H1 (cell line): ENCODE measurements around the gene SCN4A. TPM values are rescaled to one million over a fixed set of nuclear protein-coding genes. Genes with fewer than 3 reads are reported as not detected.

Experiments
- CTCF ChIA-PET: fragments of 300-600 bp; sonication (Branson Sonifier 250); formaldehyde crosslinking; loops from one replicate; lab custom pipeline; 2021; ENCODE audit not compliant: partially characterized antibody; lab: Charles Lee
- POLR2A ChIA-PET: fragments of 300-600 bp; sonication (Branson Sonifier 250); formaldehyde crosslinking; loops from one replicate; lab custom pipeline; 2021; ENCODE audit warnings: inconsistent platforms; ENCODE audit not compliant: partially characterized antibody; lab: Charles Lee
- DNase-seq, 2 experiments: peaks; one replicate each; pipeline versions ENCODE4 v3.0.0 to v3.0.0-alpha.2; 2010 to 2022; ENCODE audit warnings: low spot score in 2 of 2, low read depth in 1 of 2, mixed read lengths in 1 of 2
- FAIRE-seq: peaks from 2 replicates; lab custom pipeline; 2011; peaks lifted over from hg19 to GRCh38; lab: Jason Lieb, UNC
- H2AFZ ChIP-seq: 2 replicates; pipeline ENCODE4 v1.8.1; 2012; ENCODE audit warnings: low read length, inconsistent platforms
- H2AK5ac ChIP-seq: 2 replicates; pipeline ENCODE4 v1.6.1; 2013; ENCODE audit warnings: low read depth, low read length
- H2BK120ac ChIP-seq: replicated peaks from 2 replicates; pipeline ENCODE3; 2013; ENCODE audit warnings: low read depth, low read length, inconsistent platforms
- H2BK12ac ChIP-seq: 2 replicates; pipeline ENCODE4 v1.6.1; 2013; ENCODE audit warnings: low read depth, low read length
- H2BK15ac ChIP-seq: 2 replicates; pipeline ENCODE4 v1.6.1; 2013; ENCODE audit warnings: low read length
- H2BK20ac ChIP-seq: 2 replicates; pipeline ENCODE4 v1.6.1; 2013; ENCODE audit warnings: low read length
- H2BK5ac ChIP-seq: 2 replicates; pipeline ENCODE4 v1.6.1; 2013; ENCODE audit warnings: low read depth, low read length
- H3K14ac ChIP-seq: 2 replicates; pipeline ENCODE4 v1.6.1; 2013; ENCODE audit warnings: inconsistent platforms; ENCODE audit not compliant: insufficient read length
- H3K18ac ChIP-seq: 2 replicates; pipeline ENCODE4 v1.6.1; 2013; ENCODE audit warnings: low read length; ENCODE audit errors: extremely low read depth
- H3K23ac ChIP-seq: 2 replicates; pipeline ENCODE4 v1.6.1; 2013; ENCODE audit warnings: inconsistent platforms; ENCODE audit not compliant: insufficient read length
- H3K23me2 ChIP-seq: 2 replicates; pipeline ENCODE4 v1.6.1; 2013; ENCODE audit warnings: low read depth, low read length
- H3K27ac ChIP-seq: 2 replicates; pipeline ENCODE4 v1.6.1; 2011; ENCODE audit warnings: low read depth, low read length, inconsistent platforms
- H3K27me3 ChIP-seq, 4 experiments: replicated peaks in 1 of 4; 1 replicate in 1 of 4; 2 replicates in 3 of 4; pipeline versions ENCODE4 v1.6.1 to v1.8.1; 2011 to 2013; ENCODE audit warnings: low read length in 3 of 4, mild to moderate bottlenecking in 3 of 4, inconsistent platforms in 2 of 4, mixed read lengths in 2 of 4, moderate library complexity in 1 of 4; ENCODE audit not compliant: control insufficient read depth in 3 of 4, insufficient read depth in 3 of 4; ENCODE audit errors: extremely low read depth in 1 of 4
- H3K36me3 ChIP-seq, 4 experiments: 2 replicates each; pipeline versions ENCODE4 v1.6.1 to v1.8.1; 2011 to 2013; ENCODE audit warnings: mild to moderate bottlenecking in 4 of 4, low read length in 3 of 4, moderate library complexity in 2 of 4, control low read depth in 1 of 4, inconsistent platforms in 1 of 4; ENCODE audit not compliant: insufficient read depth in 4 of 4, control insufficient read depth in 2 of 4
- H3K4ac ChIP-seq: replicated peaks from 2 replicates; pipeline ENCODE3; 2013; ENCODE audit warnings: low read length, low read depth, mixed read lengths, inconsistent platforms; ENCODE audit not compliant: insufficient read length
- H3K4me1 ChIP-seq, 4 experiments: replicated peaks in 1 of 4; 1 replicate in 1 of 4; 2 replicates in 3 of 4; pipeline versions ENCODE4 v1.6.1 to v1.8.1; 2011 to 2013; ENCODE audit warnings: low read length in 3 of 4, inconsistent platforms in 2 of 4, mixed read lengths in 1 of 4; ENCODE audit not compliant: insufficient read depth in 4 of 4, control insufficient read depth in 3 of 4
- H3K4me2 ChIP-seq, 2 experiments: 2 replicates each; pipeline versions ENCODE4 v1.6.1 to v1.8.1; 2011 to 2013; ENCODE audit warnings: low read depth in 2 of 2, low read length in 2 of 2, control low read depth in 1 of 2, inconsistent platforms in 1 of 2, mild to moderate bottlenecking in 1 of 2; ENCODE audit not compliant: insufficient read depth in 1 of 2
- H3K4me3 ChIP-seq, 4 experiments: fragments of 200-600, 300-600 bp in 1 of 4; sonication (generic), shearing (Covaris generic), sonication (Bioruptor Twin) in 1 of 4; 2 replicates each; pipeline versions ENCODE4 v1.5.1 to v1.8.1; 2011 to 2016; ENCODE audit warnings: low read length in 4 of 4, low read depth in 3 of 4, control low read depth in 2 of 4, inconsistent platforms in 2 of 4, mild to moderate bottlenecking in 2 of 4, mixed read lengths in 1 of 4, moderate library complexity in 1 of 4; ENCODE audit not compliant: insufficient read depth in 2 of 4; ENCODE audit errors: extremely low read depth in 1 of 4
- H3K56ac ChIP-seq: replicated peaks from 2 replicates; pipeline ENCODE3; 2013; ENCODE audit warnings: low read depth, mild to moderate bottlenecking, mixed read lengths, low read length, inconsistent platforms; ENCODE audit not compliant: insufficient read length
- H3K79me1 ChIP-seq: 2 replicates; pipeline ENCODE4 v1.6.1; 2013; ENCODE audit warnings: low read depth, low read length, control low read depth
- H3K79me2 ChIP-seq, 2 experiments: 2 replicates each; pipeline versions ENCODE4 v1.6.1 to v1.8.1; 2012 to 2013; ENCODE audit warnings: low read length in 2 of 2, mild to moderate bottlenecking in 2 of 2, inconsistent platforms in 1 of 2; ENCODE audit not compliant: insufficient read depth in 2 of 2, control insufficient read depth in 1 of 2
- H3K9ac ChIP-seq, 4 experiments: replicated peaks in 1 of 4; 1 replicate in 1 of 4; 2 replicates in 3 of 4; pipeline versions ENCODE4 v1.6.1 to v1.8.1; 2011 to 2013; ENCODE audit warnings: low read depth in 3 of 4, low read length in 3 of 4, control low read depth in 2 of 4, mild to moderate bottlenecking in 2 of 4, moderate library complexity in 2 of 4, inconsistent platforms in 1 of 4; ENCODE audit errors: extremely low read depth in 1 of 4
- H3K9me3 ChIP-seq, 2 experiments: 2 replicates each; pipeline versions ENCODE4 v1.6.1 to v1.8.1; 2012 to 2013; ENCODE audit warnings: mild to moderate bottlenecking in 2 of 2, moderate library complexity in 2 of 2, control low read depth in 1 of 2, inconsistent platforms in 1 of 2, low read depth in 1 of 2, low read length in 1 of 2, mixed read lengths in 1 of 2; ENCODE audit not compliant: insufficient read depth in 2 of 2
- H4K20me1 ChIP-seq, 2 experiments: replicated peaks in 1 of 2; 2 replicates each; pipeline versions ENCODE3 to v1.8.1; 2011 to 2013; ENCODE audit warnings: inconsistent platforms in 2 of 2, low read length in 2 of 2, mild to moderate bottlenecking in 1 of 2; ENCODE audit not compliant: insufficient read depth in 2 of 2, control insufficient read depth in 1 of 2
- H4K5ac ChIP-seq: 2 replicates; pipeline ENCODE4 v1.6.1; 2013; ENCODE audit warnings: low read length, low read depth, mixed read lengths, inconsistent platforms; ENCODE audit not compliant: insufficient read length
- H4K8ac ChIP-seq: 2 replicates; pipeline ENCODE4 v1.8.0; 2013; ENCODE audit warnings: mild to moderate bottlenecking, moderate library complexity, low read length, inconsistent platforms; ENCODE audit not compliant: insufficient read depth; ENCODE audit errors: extremely low read depth
- H4K91ac ChIP-seq: replicated peaks from 2 replicates; pipeline ENCODE3; 2013; ENCODE audit warnings: low read length, mixed read lengths, inconsistent platforms; ENCODE audit not compliant: insufficient read length
- GTF2F1 ChIP-seq: IDR thresholded peaks from 2 replicates; pipeline ENCODE4 v1.6.1; 2012; ENCODE audit warnings: low read depth, low read length, improper control_type of control experiment, borderline replicate concordance
- HDAC6 ChIP-seq: IDR thresholded peaks from one replicate; pipeline ENCODE4 v1.7.1; 2012; ENCODE audit warnings: low read depth, mild to moderate bottlenecking, inconsistent platforms, low read length, moderate library complexity
- JUND ChIP-seq: IDR thresholded peaks from 2 replicates; pipeline ENCODE4 v1.6.1; 2011; ENCODE audit warnings: mild to moderate bottlenecking, improper control_type of control experiment, low read length
- KDM1A ChIP-seq: fragments of 200-600, 300-600 bp; sonication (generic); IDR thresholded peaks from 2 replicates; pipeline ENCODE4 v1.7.1; 2016; ENCODE audit warnings: mild to moderate bottlenecking, low read length, borderline replicate concordance
- RXRA ChIP-seq: IDR thresholded peaks from 2 replicates; pipeline ENCODE4 v1.6.1; 2011; ENCODE audit warnings: low read depth, mild to moderate bottlenecking, low read length, moderate library complexity; ENCODE audit not compliant: insufficient read depth
- SP4 ChIP-seq: IDR thresholded peaks from 2 replicates; pipeline ENCODE4 v1.6.1; 2012; ENCODE audit warnings: low read length, inconsistent platforms
- TAF1 ChIP-seq: IDR thresholded peaks from 2 replicates; pipeline ENCODE4 v1.6.1; 2011; ENCODE audit warnings: mild to moderate bottlenecking, low read depth, low read length
- WGBS, 2 experiments: shearing (Covaris generic) in 1 of 2; methylation state at CpG; one replicate each; pipeline versions ENCODE4 v1.1.6 to v1.1.7; 2013 to 2015; ENCODE audit warnings: low lambda C conversion rate in 2 of 2, mixed read lengths in 2 of 2, inconsistent platforms in 1 of 2, low coverage in 1 of 2, missing lambda C conversion rate in 1 of 2; ENCODE audit not compliant: insufficient replicate concordance in 2 of 2, insufficient coverage in 1 of 2, insufficient read length in 1 of 2; ENCODE audit errors: extremely low coverage in 1 of 2, missing lambda C conversion rate in 1 of 2; 5-methylcytosine and 5-hydroxymethylcytosine counted together
- polyA plus RNA-seq, 7 experiments: library from polyadenylated mRNA; depleted of rRNA in 3 of 7; stranded (reverse) in 5 of 7; unstranded in 2 of 7; fragments of >200 nt in 5 of 7; fragments of 200-250 nt in 2 of 7; gene quantifications; 1 replicate in 5 of 7; 2 replicates in 1 of 7; 4 replicates in 1 of 7; pipeline versions ENCODE4 v1.2.1 to v1.2.3, GENCODE V29; 2011 to 2013; ENCODE audit warnings: missing spikeins in 2 of 7, mixed read lengths in 2 of 7
- total RNA-seq: library from RNA; stranded (reverse); fragmentation: NEBNext Ultra II Directional; extraction: Animal tissue kit (Norgen Biotek cat#: 25700); gene quantifications from 2 replicates; pipeline ENCODE4 v1.2.1, GENCODE V29; 2021

The SCN4A gene
- total and polyA plus RNA-seq, 2 of the 8 experiments (the other 6 are each of a cell fraction or from before 2014, with no cell fraction given): 5.0 to 8.5 TPM

DNA sequence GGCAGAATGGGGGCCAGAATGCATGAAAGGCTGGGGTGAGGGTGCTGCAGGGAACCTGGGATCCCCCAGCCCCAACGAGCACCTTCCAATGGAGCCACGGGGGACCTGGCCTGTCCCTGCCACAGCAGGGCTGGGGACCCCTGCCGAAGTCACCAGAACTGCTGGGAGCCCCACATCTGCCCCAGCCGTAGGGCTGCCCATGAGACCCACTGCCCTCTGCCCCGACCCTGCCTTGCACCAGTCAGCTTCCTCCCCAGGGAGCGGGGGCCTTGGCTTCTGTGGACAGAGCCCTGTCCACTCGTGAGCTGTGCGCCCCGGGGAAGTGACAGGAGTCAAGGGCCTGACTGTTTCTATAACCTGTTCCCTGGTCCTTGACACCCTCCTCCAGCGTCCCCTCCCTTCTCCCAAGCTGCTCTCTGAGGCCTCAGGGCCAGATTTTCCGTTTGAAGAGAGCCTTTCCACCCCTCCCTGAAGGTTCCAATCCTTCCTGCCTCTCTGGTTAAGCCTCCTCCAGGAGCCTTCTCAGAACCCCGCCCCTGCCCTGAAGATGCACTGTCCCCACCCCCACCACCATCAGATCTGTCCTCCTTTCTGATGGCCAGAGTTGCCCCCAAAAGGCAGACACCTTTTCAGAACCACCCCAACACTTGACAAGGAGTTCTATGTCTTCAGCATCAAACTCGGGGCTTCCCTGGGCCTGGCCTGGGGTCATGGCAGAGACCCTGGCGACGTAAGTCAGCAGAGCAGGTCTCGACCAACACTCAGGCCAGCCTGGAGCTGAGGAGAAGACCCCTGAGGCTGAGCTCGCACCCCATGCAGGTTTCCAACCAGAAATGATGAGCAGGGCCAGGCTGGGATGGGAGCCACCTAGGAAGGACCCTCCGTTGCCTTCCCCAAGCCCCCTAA, 14.8 kb upstream of the SCN4A start:
- 0 out of 2 replicates have a peak overlapping the region, but pooled peaks have one; percentile 16 for H2BK15ac ChIP-seq
- no peaks in the 10 kb centered on the region for H3K36me3 ChIP-seq
- ChIA-PET POLR2A (interaction anchor here (1.5 to 1.9 kb wide), 3 partner anchors 11 to 37 kb away, joined by 3 to 6 read pairs (median 4); no protein-coding TSS in a partner anchor), CTCF (interaction anchor here (0.5 to 18.4 kb wide), 15 partner anchors 11 to 278 kb away, joined by 3 to 219 read pairs (median 6); partner anchors contain the start of genes CSHL1 and GH1)
- WGBS, 2 experiments: 82% methylated on average over 17 of the region's 18 CpGs; no CpG with 5 or more reads in 1 of the 2 experiments
- H2BK120ac ChIP-seq: no peak overlapping the region
- no peaks in the 10 kb centered on the region for H3K9me3 ChIP-seq
- no peak overlapping the region for H4K91ac ChIP-seq
- H2AFZ ChIP-seq: no peak overlapping the region
- H2AK5ac ChIP-seq: no peak overlapping the region
- H4K5ac ChIP-seq: no peak overlapping the region
- peaks cover 0 to 4% (median 0%) of the 10 kb centered on the region in 4 experiments; a peak in 2 of 7 replicates for H3K27me3 ChIP-seq
- no peaks in the 10 kb centered on the region; the same call in 1 of the 2 replicates for H3K23me2 ChIP-seq
- peaks cover 0 to 18% (median 11%) of the 10 kb centered on the region in 4 experiments; a peak in 6 of 7 replicates for H3K4me1 ChIP-seq
- peak overlapping the region; percentile 32; the same call in 1 of the 2 replicates for H3K18ac ChIP-seq
- H2BK5ac ChIP-seq: no peak overlapping the region
- DNase-seq (no peak), FAIRE-seq (no peak)
- no peaks in the 10 kb centered on the region for H3K79me1 ChIP-seq
- no peaks in the 10 kb centered on the region for H4K20me1 ChIP-seq
- H3K27ac ChIP-seq: no peak overlapping the region
- no peaks in the 10 kb centered on the region for H3K79me2 ChIP-seq
- no peak for TF ChIP-seq SP4
- no peak for TF ChIP-seq RXRA
- TF ChIP-seq JUND: no peak
- TF ChIP-seq GTF2F1: no peak
- no peak for TF ChIP-seq HDAC6
- no peak for TF ChIP-seq KDM1A
- TF ChIP-seq TAF1: no peak
- H3K4ac ChIP-seq: peak overlapping the region; percentile 75
- H4K8ac ChIP-seq: peak overlapping the region; percentile 35; the same call in 1 of the 2 replicates
- H3K14ac ChIP-seq: peak overlapping the region; percentile 34
- 0 out of 2 replicates have a peak overlapping the region, but pooled peaks have one; percentile 60 for H2BK12ac ChIP-seq
- H2BK20ac ChIP-seq: no peak overlapping the region
- H3K56ac ChIP-seq: no peak overlapping the region
- no peak overlapping the region for H3K23ac ChIP-seq
- no peak overlapping the region for H3K4me2 ChIP-seq
- no peak overlapping the region for H3K9ac ChIP-seq
- no peak overlapping the region for H3K4me3 ChIP-seq
